Transverse colon (tissue), 4 donors: ENCODE data around the gene GALC. TPM values are rescaled to one million over a fixed set of nuclear protein-coding genes. Genes with fewer than 3 reads are reported as not detected.

ENCODE experiments used
- DNase-seq: peaks from one replicate; pipeline ENCODE4 v3.0.0-alpha.2; 2019
- H3K27ac ChIP-seq, 4 donors: fragments of 200-600 bp; sonication (generic); 2 replicates each; pipeline ENCODE4 v1.5.1; 2016 to 2018; ENCODE audit warnings: inconsistent platforms in 4 of 4
- H3K27me3 ChIP-seq: fragments of 200-600 bp; sonication (generic); 2 replicates; pipeline ENCODE4 v1.5.1; 2017; ENCODE audit warnings: inconsistent platforms
- H3K36me3 ChIP-seq, 4 donors: fragments of 200-600 bp; sonication (generic); 2 replicates each; pipeline ENCODE4 v1.5.1; 2017 to 2019; ENCODE audit warnings: inconsistent platforms in 4 of 4
- H3K4me1 ChIP-seq, 4 donors: fragments of 200-600 bp; sonication (generic); 2 replicates each; pipeline ENCODE4 v1.5.1; 2017 to 2020; ENCODE audit warnings: inconsistent platforms in 4 of 4
- H3K4me3 ChIP-seq, 4 donors: fragments of 200-600 bp; sonication (generic); 1 replicate in 1 of 4; 2 replicates in 3 of 4; pipeline versions ENCODE4 v1.5.1 to v1.6.1; 2017 to 2019; ENCODE audit warnings: inconsistent platforms in 4 of 4
- H3K9me3 ChIP-seq, 2 donors: fragments of 200-600 bp; sonication (generic); 2 replicates each; pipeline ENCODE4 v1.5.1; 2017 to 2019; ENCODE audit warnings: inconsistent platforms in 2 of 2
- CTCF ChIP-seq, 5 experiments: fragments of 200-600 bp in 3 of 5; fragments of 450-650 bp in 2 of 5; sonication (generic) in 3 of 5; IDR thresholded peaks; 1 replicate in 2 of 5; 2 replicates in 3 of 5; pipeline ENCODE4 v1.5.1; 2016 to 2017; ENCODE audit warnings: antibody characterized with exemption in 5 of 5, inconsistent platforms in 3 of 5, mild to moderate bottlenecking in 2 of 5, moderate library complexity in 1 of 5
- EP300 ChIP-seq: sonication (generic); formaldehyde crosslinking; IDR thresholded peaks from one replicate; pipeline ENCODE4 v1.6.1; 2017; ENCODE audit warnings: antibody characterized with exemption, low read depth
- POLR2A ChIP-seq: fragments of 450-650 bp; IDR thresholded peaks from one replicate; pipeline ENCODE4 v1.6.1; 2016; ENCODE audit warnings: antibody characterized with exemption, mild to moderate bottlenecking, moderate library complexity
- POLR2AphosphoS5 ChIP-seq, 3 donors: sonication (generic); formaldehyde crosslinking; IDR thresholded peaks; one replicate each; pipeline ENCODE4 v1.6.1; 2016; ENCODE audit warnings: antibody characterized with exemption in 3 of 3
- WGBS, 2 donors: methylation state at CpG; one replicate each; pipeline ENCODE4 v1.1.5; 2018; ENCODE audit warnings: low coverage in 1 of 2; 5-methylcytosine and 5-hydroxymethylcytosine counted together
- in situ Hi-C, 4 donors: fragments of 200-750 bp; cut with MboI; loops; one replicate each; pipeline versions ENCODE4 v1.15.0 to v1.15.1; 2017; ENCODE audit warnings: low sequenced_read_pairs in 3 of 4, low pct_ligation_motif_present in 1 of 4, low pct_unique_long_range_greater_than_20kb in 1 of 4
- intact Hi-C: fragments of 100-400 bp; cut with DNase I; formaldehyde crosslinking; loops from one replicate; pipeline ENCODE4 v1.15.1; 2023; ENCODE audit warnings: low total_unique reads
- total RNA-seq, 4 donors: library from RNA; depleted of rRNA; stranded (reverse); fragments of >200 nt; gene quantifications; one replicate each; pipeline ENCODE4 v1.1.0, GENCODE V29; 2016

GALC gene
- total RNA-seq, 4 donors from 2014 or later: 8.0 to 42.3 (median 28.9) TPM

DNA sequence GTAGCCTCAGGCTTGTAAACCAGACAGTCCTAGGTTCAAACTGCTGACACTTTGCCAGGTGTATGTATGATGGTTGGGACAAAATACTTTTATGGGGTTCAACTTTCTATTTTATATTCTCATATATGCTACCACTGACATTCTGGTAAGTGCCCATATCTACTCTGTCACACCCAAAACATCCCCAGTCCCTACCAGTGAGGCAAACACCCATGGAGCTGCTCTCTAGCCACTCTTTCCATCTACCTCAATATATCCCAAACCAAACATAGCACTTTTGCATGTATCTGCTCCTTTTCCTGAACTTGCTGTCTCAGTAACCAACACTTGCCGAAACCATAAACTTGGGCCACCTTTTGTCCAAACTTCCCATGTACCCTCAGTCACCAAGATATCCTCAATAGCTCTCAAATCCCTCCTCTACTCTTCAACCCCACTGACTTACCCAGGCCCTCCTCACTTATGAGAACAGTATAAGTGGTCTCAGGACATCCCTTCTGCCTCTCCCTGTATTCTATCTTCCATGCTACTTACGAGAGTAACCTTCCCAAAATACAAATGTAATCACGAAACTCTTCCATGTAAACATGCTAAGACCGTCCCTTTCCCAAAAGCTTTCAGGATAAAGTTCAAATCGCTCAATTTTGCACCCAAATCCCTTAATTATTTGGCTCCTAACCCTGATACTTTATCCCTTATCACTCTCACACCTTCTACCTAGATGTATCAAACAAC is 3.6 kb downstream of the GALC start:
- in situ Hi-C loops (no loop called here), intact Hi-C loops (no loop called here)
- Histone ChIP-seq H3K27ac (no peak overlapping the region), H3K27me3 (no peaks in the 10 kb centered on the region), H3K36me3 (peaks cover 0 to 12% (median 0%) of the 10 kb centered on the region in 4 donors), H3K4me3 (no peak overlapping the region), H3K9me3 (no peaks in the 10 kb centered on the region), H3K4me1 (peaks cover 0 to 43% (median 8%) of the 10 kb centered on the region in 4 donors)
- no peak for DNase-seq
- 86 to 94% methylated on average over 5 of the region's 5 CpGs for WGBS, 2 donors
- TF ChIP-seq POLR2AphosphoS5 (IDR thresholded peaks at IDR 0.05): no peak
- no peak for TF ChIP-seq CTCF (IDR thresholded peaks at IDR 0.05)
- no peak for TF ChIP-seq POLR2A
- TF ChIP-seq EP300: no peak

DNA sequence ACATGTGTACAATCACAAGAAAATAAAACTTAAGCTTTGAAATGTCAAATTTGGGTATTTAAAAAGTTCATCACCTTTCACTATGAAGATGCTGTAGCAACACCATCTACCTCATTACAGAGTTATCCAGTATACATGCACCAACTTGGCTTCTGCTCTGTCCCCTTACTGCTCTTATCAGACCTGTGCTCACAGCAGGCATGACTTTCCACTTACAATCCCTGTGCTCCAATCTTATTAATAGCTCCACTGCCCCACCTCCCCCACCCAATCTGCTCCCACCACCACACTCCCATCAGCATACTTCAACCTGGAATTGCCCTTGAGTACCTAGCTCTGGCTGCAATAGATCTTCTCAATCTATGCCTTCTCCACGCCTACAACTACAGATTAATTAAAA is 13.3 kb downstream of the GALC start:
- Histone ChIP-seq H3K36me3 (peaks cover 0 to 7% (median 0%) of the 10 kb centered on the region in 4 donors), H3K4me3 (no peak overlapping the region), H3K9me3 (no peaks in the 10 kb centered on the region), H3K27me3 (no peaks in the 10 kb centered on the region), H3K4me1 (no peaks in the 10 kb centered on the region), H3K27ac (no peak overlapping the region)
- TF ChIP-seq POLR2A (no peak), CTCF (IDR thresholded peaks at IDR 0.05) (no peak), POLR2AphosphoS5 (IDR thresholded peaks at IDR 0.05) (no peak), EP300 (no peak)
- no peak for DNase-seq
- WGBS, 2 donors: 100% methylated on average over 1 of the region's 1 CpG; no CpG with 5 or more reads in 1 of the 2 donors
- intact Hi-C loops: no loop called here
- in situ Hi-C loops: no loop called here

DNA sequence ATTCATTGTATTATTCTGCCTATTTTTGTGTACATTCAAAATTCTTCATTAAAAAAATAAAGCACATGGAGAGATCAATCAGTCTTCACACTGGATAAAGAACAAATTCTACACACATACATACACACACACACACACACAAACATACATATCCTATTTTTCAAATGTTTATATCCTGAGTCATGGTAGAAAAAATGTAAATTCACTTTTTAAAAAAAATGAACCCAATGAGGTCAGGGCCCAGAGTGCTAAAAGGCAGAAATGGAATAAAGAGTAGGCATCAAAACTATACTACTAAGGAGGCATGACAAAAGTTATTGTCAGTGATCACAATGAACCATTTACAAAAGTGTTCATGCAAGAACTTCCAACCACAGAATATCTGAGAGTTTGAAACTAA is 17.3 kb downstream of the GALC start:
- TF ChIP-seq EP300: no peak
- TF ChIP-seq POLR2A: no peak
- no peak for TF ChIP-seq CTCF (IDR thresholded peaks at IDR 0.05)
- TF ChIP-seq POLR2AphosphoS5 (IDR thresholded peaks at IDR 0.05): no peak
- Histone ChIP-seq H3K36me3 (peaks cover 0 to 15% (median 0%) of the 10 kb centered on the region in 4 donors), H3K4me3 (no peak overlapping the region), H3K9me3 (no peaks in the 10 kb centered on the region), H3K27ac (no peak overlapping the region), H3K27me3 (no peaks in the 10 kb centered on the region), H3K4me1 (no peaks in the 10 kb centered on the region)
- in situ Hi-C loops: no loop called here
- DNase-seq: no peak
- intact Hi-C loops: no loop called here

DNA sequence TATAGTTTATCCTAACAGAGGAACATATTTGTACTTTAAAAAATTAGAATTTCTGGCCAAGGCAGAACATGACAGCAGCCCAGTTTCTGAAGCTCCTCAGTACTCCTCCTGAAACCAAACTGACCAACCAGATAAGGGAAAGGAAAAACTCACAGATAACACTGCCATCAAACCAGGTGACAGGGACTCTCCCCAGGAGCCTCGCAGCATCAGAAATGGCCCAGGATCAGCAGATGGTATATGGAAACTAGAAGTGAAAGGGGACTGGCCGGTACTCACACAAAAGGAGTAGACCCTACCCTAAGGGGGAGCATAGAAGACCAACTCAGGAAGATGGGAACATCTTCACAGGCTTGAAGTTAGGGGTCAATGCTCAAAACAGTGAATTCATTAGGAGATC is 22.0 kb downstream of the GALC start:
- intact Hi-C loops: no loop called here
- in situ Hi-C loops: no loop called here
- no peak for TF ChIP-seq POLR2A
- no peak for TF ChIP-seq EP300
- TF ChIP-seq POLR2AphosphoS5 (IDR thresholded peaks at IDR 0.05): no peak
- TF ChIP-seq CTCF (IDR thresholded peaks at IDR 0.05): no peak
- peaks cover 0 to 27% (median 3%) of the 10 kb centered on the region in 4 donors for H3K36me3 ChIP-seq
- no peaks in the 10 kb centered on the region for H3K4me1 ChIP-seq
- 73 to 80% methylated on average over 1 to 2 of the region's 2 CpGs for WGBS, 2 donors
- H3K27ac ChIP-seq: no peak overlapping the region
- H3K9me3 ChIP-seq: no peaks in the 10 kb centered on the region
- no peaks in the 10 kb centered on the region for H3K27me3 ChIP-seq
- H3K4me3 ChIP-seq: no peak overlapping the region
- DNase-seq: no peak
